Lung (tissue), 12 donors: ENCODE results near the gene SLC8A1. TPM values are rescaled to one million over a fixed set of nuclear protein-coding genes. Genes with fewer than 3 reads are reported as not detected.

Experiments used
- ATAC-seq: fragments of 200-7000 bp; cut with Tn5 transposase; one replicate; pipeline ENCODE4 v1.9.1; 2020; ENCODE audit warnings: moderate number of reproducible peaks; ENCODE audit not compliant: insufficient read depth, low FRiP score
- DNase-seq, 3 donors: peaks; one replicate each; pipeline ENCODE4 v3.0.0-alpha.2; 2013 to 2017
- H3K27ac ChIP-seq, 2 donors: one replicate each; pipeline ENCODE4 v1.5.1; 2013; ENCODE audit warnings: mild to moderate bottlenecking in 2 of 2, moderate library complexity in 2 of 2, control low read depth in 1 of 2, inconsistent platforms in 1 of 2, low read depth in 1 of 2, low read length in 1 of 2
- H3K27me3 ChIP-seq, 3 donors: one replicate each; pipeline ENCODE4 v1.5.1; 2013; ENCODE audit warnings: low read length in 2 of 3; ENCODE audit not compliant: control insufficient read depth in 3 of 3, insufficient read depth in 3 of 3
- H3K36me3 ChIP-seq, 4 donors: one replicate each; pipeline ENCODE4 v1.5.1; 2013; ENCODE audit warnings: low read length in 4 of 4, mild to moderate bottlenecking in 1 of 4, moderate library complexity in 1 of 4; ENCODE audit not compliant: control insufficient read depth in 4 of 4, insufficient read depth in 4 of 4
- H3K4me1 ChIP-seq, 5 donors: one replicate each; pipeline ENCODE4 v1.5.1; 2013; ENCODE audit warnings: low read length in 5 of 5, mild to moderate bottlenecking in 2 of 5, moderate library complexity in 1 of 5; ENCODE audit not compliant: control insufficient read depth in 5 of 5, insufficient read depth in 5 of 5
- H3K4me3 ChIP-seq: one replicate; pipeline ENCODE4 v1.5.1; 2013; ENCODE audit warnings: mild to moderate bottlenecking, control low read depth, moderate library complexity
- H3K9ac ChIP-seq, 2 donors: one replicate each; pipeline ENCODE4 v1.5.1; 2013; ENCODE audit warnings: low read length in 2 of 2, control low read depth in 1 of 2; ENCODE audit not compliant: insufficient read depth in 1 of 2
- H3K9me3 ChIP-seq, 4 donors: one replicate each; pipeline ENCODE4 v1.5.1; 2013; ENCODE audit warnings: low read length in 3 of 4, mild to moderate bottlenecking in 1 of 4, moderate library complexity in 1 of 4; ENCODE audit not compliant: control insufficient read depth in 4 of 4, insufficient read depth in 3 of 4
- CTCF ChIP-seq: IDR thresholded peaks from 2 replicates; pipeline ENCODE4 v1.5.1; 2012; ENCODE audit warnings: mild to moderate bottlenecking; ENCODE audit errors: control extremely low read depth, extremely low read depth
- WGBS, 2 donors: extraction: QIAGEN DNeasy Blood & Tissue Kit; methylation state at CpG; one replicate each; pipeline ENCODE4 v1.1.7; 2013; 5-methylcytosine and 5-hydroxymethylcytosine counted together
- polyA plus RNA-seq, 2 donors: library from polyadenylated mRNA; stranded (reverse); fragments of 200-250 nt; gene quantifications; one replicate each; pipeline ENCODE4 v1.2.1, GENCODE V29; 2013
- total RNA-seq, 2 donors: library from RNA; depleted of rRNA in 1 of 2; stranded (reverse); fragments of >200 nt in 1 of 2; gene quantifications; one replicate each; pipeline ENCODE4 v1.2.1, GENCODE V29; 2014 to 2021
- donor health status: control.
- donor health status: control.
- donor health status: Bipolar disorder and iron deficiency.
- donor health status: healthy.
- donor health status: DM: yes; HTN: yes; CAD: no.

The SLC8A1 gene
- total and polyA plus RNA-seq, 4 donors: 1.2 to 34.7 (median 18.4) TPM

- H3K36me3 ChIP-seq: no peaks in the 10 kb centered on the region
- 83 to 86% methylated on average over 2 of the region's 2 CpGs for WGBS, 2 donors
- peaks cover 0 to 16% (median 0%) of the 10 kb centered on the region in 5 donors for H3K4me1 ChIP-seq
- no peak for ATAC-seq
- H3K27ac ChIP-seq: no peak overlapping the region
- no peak for TF ChIP-seq CTCF
- no peak overlapping the region for H3K9ac ChIP-seq
- no peak overlapping the region for H3K4me3 ChIP-seq
- no peaks in the 10 kb centered on the region for H3K27me3 ChIP-seq
- no peak for DNase-seq
- H3K9me3 ChIP-seq: no peaks in the 10 kb centered on the region
Observed at GRCh38 chr2:40374543-40375240, 77.2 kb downstream of the SLC8A1 start.

- WGBS, 2 donors: 84 to 96% methylated on average over 1 of the region's 1 CpG
- H3K4me1 ChIP-seq: peaks cover 0 to 18% (median 0%) of the 10 kb centered on the region in 5 donors
- no peaks in the 10 kb centered on the region for H3K36me3 ChIP-seq
- no peaks in the 10 kb centered on the region for H3K27me3 ChIP-seq
- H3K27ac ChIP-seq: no peak overlapping the region
- ATAC-seq (no peak), DNase-seq (no peak)
- no peak overlapping the region for H3K9ac ChIP-seq
- no peak for TF ChIP-seq CTCF
- H3K4me3 ChIP-seq: no peak overlapping the region
- no peaks in the 10 kb centered on the region for H3K9me3 ChIP-seq
Observed at GRCh38 chr2:40373111-40373510, 78.8 kb downstream of the SLC8A1 start.

GRCh38 chr2:40372283-40372985, 79.5 kb downstream of the SLC8A1 start:
- DNase-seq (peak in 2 of 3 donors; percentile 38 to 41), ATAC-seq (no peak)
- Histone ChIP-seq H3K27ac (peak overlapping the region in 1 of 2 donors; percentile 70), H3K27me3 (no peaks in the 10 kb centered on the region), H3K4me1 (peaks cover 0 to 18% (median 0%) of the 10 kb centered on the region in 5 donors), H3K36me3 (no peaks in the 10 kb centered on the region), H3K4me3 (no peak overlapping the region), H3K9ac (no peak overlapping the region), H3K9me3 (no peaks in the 10 kb centered on the region)
- TF ChIP-seq CTCF: no peak
- 63 to 74% methylated on average over 5 of the region's 5 CpGs for WGBS, 2 donors
